ENCODE results near the gene OR9Q2. TPM values are rescaled to one million over a fixed set of nuclear protein-coding genes. Genes with fewer than 3 reads are reported as not detected.
"Not testable (repeated sequence)": the region's sequence is repeated elsewhere in the genome, so short reads cannot be mapped to it uniquely, and the experiment has no call there.

The OR9Q2 gene, protein sequence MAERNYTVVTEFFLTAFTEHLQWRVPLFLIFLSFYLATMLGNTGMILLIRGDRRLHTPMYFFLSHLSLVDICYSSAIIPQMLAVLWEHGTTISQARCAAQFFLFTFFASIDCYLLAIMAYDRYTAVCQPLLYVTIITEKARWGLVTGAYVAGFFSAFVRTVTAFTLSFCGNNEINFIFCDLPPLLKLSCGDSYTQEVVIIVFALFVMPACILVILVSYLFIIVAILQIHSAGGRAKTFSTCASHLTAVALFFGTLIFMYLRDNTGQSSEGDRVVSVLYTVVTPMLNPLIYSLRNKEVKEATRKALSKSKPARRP
- not detected for total RNA-seq
- long read RNA-seq: 0 reads

DNA sequence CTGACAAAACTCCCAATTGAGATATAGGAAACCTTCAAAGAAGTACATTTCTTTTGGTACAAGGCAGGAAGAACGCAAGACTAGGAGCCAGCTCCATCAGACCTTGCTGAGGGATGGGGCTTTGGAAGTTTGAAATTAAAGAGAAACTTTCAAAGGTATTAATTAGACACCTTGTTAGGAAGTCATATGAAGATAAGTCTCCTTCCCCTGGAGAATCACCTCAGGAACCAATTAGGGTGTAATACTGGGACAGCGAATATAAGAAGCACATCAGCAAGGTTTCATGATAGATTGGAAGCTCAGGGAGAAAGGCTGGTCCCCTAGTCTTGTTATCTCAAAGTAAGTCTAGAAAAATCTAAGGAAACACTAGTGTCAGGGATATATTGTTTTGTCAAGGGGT, at the start of gene OR9Q2:
Gene OR9Q2, plus strand, starts transcription at position 301 of the 400 bp plus-strand sequence. CDS start 1,421 bp downstream, outside the sequence.
- no peak for DNase-seq (ENCODE audit: low spot score)

DNA sequence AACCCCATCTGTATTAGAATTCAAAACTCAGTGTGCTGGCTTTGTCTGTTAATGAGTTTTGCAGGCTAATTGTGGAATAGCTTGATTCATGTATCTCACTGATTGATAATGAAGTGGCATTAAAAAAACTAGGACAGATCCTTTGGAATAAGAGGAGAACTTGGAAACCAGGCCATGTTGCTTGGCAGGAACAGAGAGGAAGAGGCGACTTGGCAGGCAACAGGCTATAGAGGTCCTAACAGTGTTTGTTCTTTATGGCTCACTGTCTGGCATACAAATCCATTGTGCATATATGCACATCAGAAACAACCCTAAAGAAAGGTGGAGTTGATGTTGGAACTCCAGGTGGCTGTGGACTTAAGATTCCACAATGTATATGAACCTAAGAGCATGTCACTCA, 46.1 kb upstream of the OR9Q2 start:
- no peak for DNase-seq (ENCODE audit: low spot score)

DNA sequence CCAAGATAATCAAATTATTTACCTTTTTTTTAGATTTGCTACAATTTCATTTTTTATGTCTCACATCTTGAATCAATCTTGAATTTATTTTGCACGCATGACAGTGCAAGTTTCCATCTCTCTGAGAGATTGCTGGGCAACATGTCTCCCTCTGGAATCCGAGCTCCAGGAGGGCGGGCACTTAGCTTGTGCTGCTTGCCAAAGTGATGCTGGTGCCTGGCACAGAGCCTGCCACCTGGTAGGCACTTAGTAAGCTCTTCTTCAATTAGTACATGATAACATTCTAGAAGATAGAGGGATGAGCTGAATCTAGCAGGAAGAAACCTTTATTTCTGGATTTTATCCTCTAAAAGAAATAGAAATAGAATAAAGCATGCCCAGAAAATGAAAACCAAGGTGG, 36.1 kb upstream of the OR9Q2 start:
- DNase-seq (ENCODE audit: low spot score): no peak

DNA sequence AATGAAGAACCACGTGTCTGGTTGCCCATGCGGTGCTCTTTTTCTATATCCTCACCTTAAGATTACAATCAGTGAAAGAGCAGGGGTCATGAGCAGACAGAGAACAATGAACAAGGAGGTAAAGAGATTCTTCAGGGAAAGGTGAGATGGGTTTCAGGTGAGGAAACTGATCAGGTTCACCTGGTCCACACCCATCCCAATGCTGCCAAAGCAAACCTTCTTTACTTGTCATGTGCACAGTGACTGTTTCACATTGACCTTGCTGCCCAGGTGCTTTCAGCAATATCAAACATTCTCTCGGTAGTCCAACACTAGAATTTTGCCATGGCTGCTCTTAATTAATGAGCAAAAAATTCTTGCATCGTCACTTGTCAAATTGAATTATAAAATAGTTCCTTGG, 24.5 kb upstream of the OR9Q2 start:
- no peak for DNase-seq (ENCODE audit: low spot score)

DNA sequence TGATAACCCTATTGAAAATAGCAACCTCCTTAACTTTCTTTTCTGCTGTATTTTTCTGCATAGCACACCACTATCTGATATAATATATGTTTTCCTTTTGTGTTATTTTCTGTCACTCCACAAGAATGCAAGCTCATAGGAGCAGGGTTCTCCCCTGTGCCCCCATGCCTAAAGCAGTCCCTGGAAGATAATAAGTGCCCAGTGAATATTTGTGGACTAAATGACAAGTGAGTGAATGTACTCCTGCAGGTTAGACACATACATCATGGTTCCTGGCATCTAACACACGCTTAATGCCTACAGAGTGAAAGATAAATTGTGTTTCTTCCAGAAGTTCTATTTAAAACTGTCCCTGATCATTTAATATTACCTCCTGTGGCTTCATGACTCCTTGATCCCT, 23.9 kb upstream of the OR9Q2 start:
- DNase-seq (ENCODE audit: low spot score): no peak

DNA sequence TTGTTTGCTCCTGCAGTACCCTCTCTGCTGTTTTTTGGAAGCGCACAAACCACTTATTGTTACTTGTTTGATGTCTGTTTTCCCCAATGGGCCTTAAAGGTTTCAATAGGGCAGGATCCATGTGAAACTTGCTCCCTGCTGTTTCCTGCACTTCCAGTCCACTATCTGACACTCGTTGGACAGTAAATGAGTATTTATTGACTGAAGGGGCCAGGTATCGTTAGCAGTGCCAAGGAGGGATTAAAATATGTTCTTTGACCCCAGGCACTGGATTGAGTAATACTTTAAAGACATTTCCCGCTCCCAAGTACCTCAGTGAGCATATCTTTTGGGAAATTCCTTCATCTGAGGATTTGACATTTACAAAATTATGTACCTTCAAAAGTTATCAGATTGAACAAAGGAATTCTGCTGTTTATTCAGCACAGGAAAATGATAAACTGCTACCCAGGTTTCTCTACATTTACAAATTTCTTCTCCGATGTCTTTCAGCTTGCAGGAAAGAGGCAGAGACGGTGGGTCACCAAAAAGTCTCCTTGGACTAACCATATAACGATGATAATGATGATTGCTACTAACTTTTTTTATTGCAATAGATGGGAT, 23.3 kb upstream of the OR9Q2 start:
- no peak for DNase-seq (ENCODE audit: low spot score)

GRCh38 chr11:58177409-58178054, 11.3 kb upstream of the OR9Q2 start:
- no peak for DNase-seq (ENCODE audit: low spot score)

GRCh38 chr11:58178444-58178843, 10.4 kb upstream of the OR9Q2 start:
- no peak for DNase-seq (ENCODE audit: low spot score)

DNA sequence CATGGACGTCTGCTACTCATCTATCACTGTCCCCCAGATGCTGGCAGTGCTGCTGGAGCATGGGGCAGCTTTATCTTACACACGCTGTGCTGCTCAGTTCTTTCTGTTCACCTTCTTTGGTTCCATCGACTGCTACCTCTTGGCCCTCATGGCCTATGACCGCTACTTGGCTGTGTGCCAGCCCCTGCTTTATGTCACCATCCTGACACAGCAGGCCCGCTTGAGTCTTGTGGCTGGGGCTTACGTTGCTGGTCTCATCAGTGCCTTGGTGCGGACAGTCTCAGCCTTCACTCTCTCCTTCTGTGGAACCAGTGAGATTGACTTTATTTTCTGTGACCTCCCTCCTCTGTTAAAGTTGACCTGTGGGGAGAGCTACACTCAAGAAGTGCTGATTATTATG, 9.2 kb upstream of the OR9Q2 start:
- no peak for DNase-seq (ENCODE audit: low spot score)

DNA sequence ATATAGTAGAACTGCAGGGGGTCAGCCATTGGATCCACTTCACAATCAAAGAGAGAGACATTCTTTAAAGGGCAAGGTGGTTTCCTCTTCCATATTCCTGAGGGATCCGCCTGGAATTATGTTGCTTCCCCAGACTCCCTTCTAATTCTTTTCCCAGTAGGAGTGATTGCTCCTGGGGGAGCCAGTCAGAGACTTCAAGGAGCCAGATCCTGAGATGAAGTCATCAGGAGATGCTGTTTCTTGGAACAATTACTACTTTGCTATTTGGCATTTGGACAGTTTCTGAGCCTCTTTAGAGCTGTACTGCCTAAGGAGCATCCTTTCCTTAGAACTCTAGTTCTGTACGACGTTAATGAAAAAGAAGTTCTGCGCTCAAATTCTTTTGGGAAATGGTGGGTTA, 1.9 kb upstream of the OR9Q2 start:
- no peak for DNase-seq (ENCODE audit: low spot score)

DNA sequence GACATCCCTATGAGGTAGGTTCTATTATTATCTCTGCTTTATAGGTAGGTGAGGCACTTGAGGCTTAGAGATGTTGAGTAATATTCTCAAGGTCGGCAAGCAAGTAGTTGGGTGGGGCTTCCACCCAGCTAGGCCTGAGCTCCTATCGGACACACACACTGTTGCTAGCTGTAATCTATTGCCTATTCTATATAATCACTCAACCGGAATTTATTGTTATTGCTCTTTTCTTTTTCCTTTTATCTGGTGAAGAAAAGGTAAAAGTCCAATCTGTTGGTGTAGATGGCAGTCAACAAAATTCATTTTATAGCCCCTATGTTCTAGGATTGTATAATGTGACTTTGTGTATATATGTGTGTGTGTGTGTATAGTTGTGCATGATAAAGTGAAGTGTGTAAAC, 3.4 kb downstream of the OR9Q2 start:
- DNase-seq (ENCODE audit: low spot score): no peak

DNA sequence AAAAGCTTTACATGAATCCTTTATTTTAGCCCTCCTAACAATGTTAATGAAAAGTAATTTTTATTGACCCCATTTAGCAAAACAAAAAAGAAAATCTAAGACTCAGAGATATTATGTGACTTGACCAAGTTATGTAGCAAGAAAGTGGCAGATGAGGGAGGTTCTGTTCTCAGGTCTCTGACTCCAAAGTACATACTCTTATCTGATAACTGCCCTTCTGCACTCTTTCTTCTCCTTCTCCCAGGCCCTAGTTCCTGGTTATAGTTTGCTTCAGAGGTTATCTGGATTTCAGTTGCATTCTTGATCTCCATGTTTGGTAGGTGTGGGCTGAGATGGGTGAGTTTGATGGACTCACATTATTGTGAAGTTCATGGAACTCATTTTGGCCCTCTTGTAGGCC, 4.5 kb downstream of the OR9Q2 start:
- DNase-seq (ENCODE audit: low spot score): no peak

- DNase-seq (ENCODE audit: low spot score): no peak
Measured at GRCh38 chr11:58195939-58196338, 7.1 kb downstream of the OR9Q2 start.

- no peak for DNase-seq (ENCODE audit: low spot score)
Measured at GRCh38 chr11:58199271-58199670, 10.4 kb downstream of the OR9Q2 start.

- DNase-seq (ENCODE audit: low spot score): no peak
Measured at GRCh38 chr11:58204042-58204441, 15.2 kb downstream of the OR9Q2 start, which contains the start of gene OR1S2. TSS of gene OR1S2 (minus strand) at chr11:58204142. CDS start at chr11:58204142, 0 bp downstream.

DNA sequence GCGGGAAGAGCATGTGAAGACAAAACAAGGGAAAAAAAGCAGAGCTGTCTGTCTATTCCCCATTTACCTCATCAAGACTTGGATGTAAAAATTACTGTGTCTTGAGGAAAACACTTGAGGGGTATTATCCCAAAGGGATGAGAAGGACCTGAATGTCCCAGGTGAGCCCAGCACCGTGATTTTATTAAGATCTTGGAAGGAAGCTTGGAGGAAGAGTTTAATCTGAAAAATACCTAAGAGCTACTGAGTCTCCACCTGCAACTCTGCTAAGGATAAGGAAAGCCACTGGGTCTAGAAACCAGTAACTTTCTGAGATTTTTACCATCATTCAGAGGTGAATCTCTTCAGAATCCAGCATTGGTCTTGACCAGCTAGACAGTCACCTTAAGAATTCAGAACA, 23.6 kb downstream of the OR9Q2 start, which contains the start of gene OR1S1:
Gene OR1S1, plus strand, starts transcription at position 301 of the 400 bp plus-strand sequence.
- DNase-seq (ENCODE audit: low spot score): not testable (repeated sequence)

DNA sequence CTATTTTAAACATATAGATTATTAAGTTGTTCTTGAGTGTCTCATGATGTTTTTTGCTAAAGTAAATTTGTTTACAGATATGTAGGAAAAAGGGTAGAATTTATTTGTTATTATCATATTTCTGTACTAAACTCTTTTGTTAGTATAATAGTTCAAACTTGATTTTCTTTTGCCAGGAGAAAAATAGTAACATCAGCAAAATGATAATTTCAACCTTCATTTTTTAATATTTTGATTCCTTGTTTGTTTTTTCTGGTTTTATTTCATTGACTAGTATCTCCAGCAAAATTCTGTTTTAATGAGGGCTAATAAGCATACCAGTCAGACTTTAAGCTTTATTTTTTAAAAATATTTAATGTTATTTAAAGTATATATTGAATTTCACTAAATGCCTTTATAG, 27.6 kb downstream of the OR9Q2 start:
- DNase-seq (ENCODE audit: low spot score): no peak

DNA sequence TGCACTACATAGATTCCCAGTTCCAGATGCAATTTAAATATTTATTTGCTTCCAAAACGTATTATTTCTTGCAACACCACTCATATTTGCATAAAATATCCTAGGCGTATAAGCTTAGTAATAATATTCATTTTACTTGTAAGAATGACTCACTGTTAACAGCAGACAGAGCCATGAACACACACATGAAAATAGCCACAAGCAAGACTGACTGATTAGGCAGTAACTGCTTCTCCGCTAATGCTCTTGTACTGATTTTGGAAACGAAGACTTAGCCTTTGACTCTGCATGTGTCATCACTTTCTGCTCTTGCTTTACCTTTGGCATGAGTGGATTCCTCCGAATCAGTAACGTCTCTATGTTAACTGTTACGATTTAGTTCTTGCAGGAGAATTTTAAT, 33.9 kb downstream of the OR9Q2 start:
- DNase-seq (ENCODE audit: low spot score): no peak

DNA sequence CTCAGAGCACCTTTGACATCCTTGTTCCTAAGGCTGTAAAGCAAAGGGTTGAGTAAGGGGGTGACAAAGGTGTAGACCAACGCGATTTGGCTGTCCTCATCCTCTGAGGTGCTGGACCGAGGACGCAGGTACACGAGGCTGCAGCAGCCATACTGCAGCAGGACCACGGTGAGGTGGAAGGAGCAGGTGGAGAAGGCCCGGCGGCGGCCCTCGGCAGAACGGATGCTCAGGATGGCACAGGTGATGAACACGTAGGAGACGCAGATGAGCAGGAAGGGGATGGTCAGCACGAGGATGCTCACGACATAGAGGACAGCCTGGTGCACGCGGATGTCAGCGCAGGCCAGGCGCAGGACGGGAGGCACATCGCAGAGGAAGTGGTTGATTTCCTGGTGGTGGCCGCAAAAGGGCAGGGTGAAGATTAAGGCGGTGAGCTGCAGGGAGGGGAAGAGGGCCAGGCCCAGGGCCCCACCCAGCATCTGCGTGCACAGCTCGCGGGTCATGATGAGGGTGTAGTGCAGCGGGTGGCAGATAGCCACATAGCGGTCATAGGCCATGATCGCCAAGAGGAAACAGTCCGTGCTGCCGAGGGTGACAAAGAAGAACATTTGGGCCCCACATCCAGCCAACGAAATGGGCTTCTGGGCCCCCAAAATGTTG, 39.2 kb downstream of the OR9Q2 start:
- DNase-seq (ENCODE audit: low spot score): no peak
